Cardiac fibroblast (primary cell): ENCODE measurements around the gene PDE4D.

Experiments used
- DNase-seq, 2 donors: peaks; one replicate each; pipeline versions ENCODE4 v3.0.0 to v3.0.0-alpha.2; 2010; ENCODE audit warnings: low read depth in 2 of 2
- H3K4me3 ChIP-seq, 2 donors: replicated peaks in 1 of 2; 1 replicate in 1 of 2; 2 replicates in 1 of 2; pipeline ENCODE4 v1.5.1; 2011; ENCODE audit warnings: low read depth in 2 of 2, low read length in 2 of 2, mild to moderate bottlenecking in 2 of 2, moderate library complexity in 1 of 2
- CTCF ChIP-seq: IDR thresholded peaks from one replicate; pipeline ENCODE4 v1.5.1; 2011; ENCODE audit warnings: low read depth, mild to moderate bottlenecking, low read length, inconsistent platforms

PDE4D gene

GRCh38 chr5:59795141-59795540, 98.4 kb downstream of the PDE4D start:
- DNase-seq = no peak
- H3K4me3 ChIP-seq = no peak overlapping the region
- TF ChIP-seq CTCF = no peak

GRCh38 chr5:59792983-59793585, 100.4 kb downstream of the PDE4D start:
- no peak overlapping the region for H3K4me3 ChIP-seq
- DNase-seq = peak; percentile 87 to 98
- no peak for TF ChIP-seq CTCF

GRCh38 chr5:59791617-59792016, 101.9 kb downstream of the PDE4D start:
- DNase-seq = no peak
- TF ChIP-seq CTCF = no peak

GRCh38 chr5:59790776-59791475, 102.6 kb downstream of the PDE4D start:
- H3K4me3 ChIP-seq = no peak overlapping the region
- TF ChIP-seq CTCF = no peak
- peak; percentile 41 to 60 for DNase-seq

More at GRCh38 chr5:59791617-59792016, 101.9 kb downstream of the PDE4D start:
- no peak overlapping the region for H3K4me3 ChIP-seq

- TF ChIP-seq CTCF = no peak
- no peak overlapping the region for H3K4me3 ChIP-seq
- DNase-seq = peak; percentile 68 to 86
Observed at GRCh38 chr5:59790376-59790775, 103.2 kb downstream of the PDE4D start.

GRCh38 chr5:59789894-59790293, 103.6 kb downstream of the PDE4D start:
- no peak overlapping the region for H3K4me3 ChIP-seq
- no peak for TF ChIP-seq CTCF
- peak in 1 of 2 donors; percentile 32 for DNase-seq
